Osteoblast (primary cell): Measurements from ENCODE around the gene KRTAP9-7. TPM values are rescaled to one million over a fixed set of nuclear protein-coding genes. Genes with fewer than 3 reads are reported as not detected.

ENCODE experiments used
- DNase-seq: peaks from one replicate; pipeline ENCODE4 v3.0.0; 2011; ENCODE audit warnings: low spot score, mixed read lengths; ENCODE audit not compliant: insufficient read length; ENCODE audit errors: missing footprints
- H2AFZ ChIP-seq: 2 replicates; pipeline ENCODE4 v1.6.0; 2011; ENCODE audit warnings: mild to moderate bottlenecking, low read length
- H3K27ac ChIP-seq: 2 replicates; pipeline ENCODE4 v1.5.1; 2011; ENCODE audit warnings: mild to moderate bottlenecking, low read depth, low read length, moderate library complexity
- H3K27me3 ChIP-seq: 2 replicates; pipeline ENCODE4 v1.6.0; 2012; ENCODE audit warnings: mild to moderate bottlenecking, control low read depth, inconsistent platforms, low read length, moderate library complexity; ENCODE audit not compliant: insufficient read depth
- H3K36me3 ChIP-seq: 2 replicates; pipeline ENCODE4 v1.5.1; 2011; ENCODE audit warnings: mild to moderate bottlenecking, low read length, control low read depth, moderate library complexity; ENCODE audit not compliant: insufficient read depth
- H3K4me1 ChIP-seq: 2 replicates; pipeline ENCODE4 v1.5.1; 2011; ENCODE audit warnings: mild to moderate bottlenecking, low read length, control low read depth, moderate library complexity; ENCODE audit not compliant: insufficient read depth
- H3K4me2 ChIP-seq: 2 replicates; pipeline ENCODE4 v1.6.0; 2011; ENCODE audit warnings: mild to moderate bottlenecking, low read length; ENCODE audit not compliant: insufficient read depth
- H3K4me3 ChIP-seq: fragments of 200-600 bp; sonication (generic); 3 replicates; pipeline ENCODE4 v1.5.1; 2012; ENCODE audit warnings: mild to moderate bottlenecking, low read length, inconsistent platforms; ENCODE audit not compliant: insufficient read depth
- H3K79me2 ChIP-seq: 2 replicates; pipeline ENCODE4 v1.6.0; 2012; ENCODE audit warnings: mild to moderate bottlenecking, low read length, control low read depth, inconsistent platforms; ENCODE audit not compliant: insufficient read depth
- H3K9me3 ChIP-seq: 2 replicates; pipeline ENCODE4 v1.5.1; 2011; ENCODE audit warnings: low read depth, low read length, control low read depth
- H4K20me1 ChIP-seq: 2 replicates; pipeline ENCODE4 v1.6.0; 2012; ENCODE audit warnings: mild to moderate bottlenecking, low read length, control low read depth; ENCODE audit not compliant: insufficient read depth
- CTCF ChIP-seq: IDR thresholded peaks from 2 replicates; pipeline ENCODE4 v1.5.1; 2011; ENCODE audit warnings: mild to moderate bottlenecking, low read depth, low read length, moderate library complexity; ENCODE audit errors: extremely low read depth
- total RNA-seq: library from RNA; depleted of rRNA; stranded (reverse); fragments of >200 nt; gene quantifications from 2 replicates; pipeline ENCODE4 v1.2.3, GENCODE V29; 2012

The KRTAP9-7 gene
- total RNA-seq, 1 donor: not detected

GRCh38 chr17:41296846-41297245 lies 21.3 kb downstream of the KRTAP9-7 start:
- H4K20me1 ChIP-seq: no peaks in the 10 kb centered on the region
- H2AFZ ChIP-seq: no peak overlapping the region
- no peaks in the 10 kb centered on the region for H3K27me3 ChIP-seq
- TF ChIP-seq CTCF: no peak
- no peaks in the 10 kb centered on the region for H3K79me2 ChIP-seq
- H3K9me3 ChIP-seq: no peaks in the 10 kb centered on the region
- no peak overlapping the region for H3K27ac ChIP-seq
- H3K4me2 ChIP-seq: no peak overlapping the region
- no peaks in the 10 kb centered on the region for H3K36me3 ChIP-seq
- no peak overlapping the region for H3K4me3 ChIP-seq
- DNase-seq: no peak
- H3K4me1 ChIP-seq: no peaks in the 10 kb centered on the region

GRCh38 chr17:41298458-41299135 lies 23.1 kb downstream of the KRTAP9-7 start:
- Histone ChIP-seq H3K4me2 (no peak overlapping the region), H3K36me3 (no peaks in the 10 kb centered on the region), H3K79me2 (no peaks in the 10 kb centered on the region), H3K27me3 (no peaks in the 10 kb centered on the region), H4K20me1 (no peaks in the 10 kb centered on the region), H2AFZ (no peak overlapping the region), H3K4me3 (no peak overlapping the region), H3K9me3 (no peaks in the 10 kb centered on the region), H3K4me1 (no peaks in the 10 kb centered on the region), H3K27ac (no peak overlapping the region)
- DNase-seq: no peak
- TF ChIP-seq CTCF: no peak

GRCh38 chr17:41301204-41301790 lies 25.8 kb downstream of the KRTAP9-7 start:
- Histone ChIP-seq H3K4me1 (no peaks in the 10 kb centered on the region), H3K27ac (no peak overlapping the region), H3K36me3 (no peaks in the 10 kb centered on the region), H3K79me2 (no peaks in the 10 kb centered on the region), H4K20me1 (no peaks in the 10 kb centered on the region), H3K27me3 (no peaks in the 10 kb centered on the region), H2AFZ (no peak overlapping the region), H3K4me3 (no peak overlapping the region), H3K9me3 (no peaks in the 10 kb centered on the region), H3K4me2 (no peak overlapping the region)
- no peak for TF ChIP-seq CTCF
- no peak for DNase-seq

- Histone ChIP-seq H3K4me2 (no peak within 1 kb of the TSS), H3K79me2 (no peaks in the 10 kb centered on the region), H3K27me3 (no peaks in the 10 kb centered on the region), H3K4me3 (no peak within 1 kb of the TSS), H3K4me1 (peaks cover 2% of the 10 kb centered on the region), H4K20me1 (no peaks in the 10 kb centered on the region), H3K36me3 (no peaks in the 10 kb centered on the region), H3K27ac (no peak within 1 kb of the TSS), H2AFZ (peak within 1 kb of the TSS; percentile 21), H3K9me3 (no peaks in the 10 kb centered on the region)
- DNase-seq: no peak
- no peak for TF ChIP-seq CTCF
Observed at GRCh38 chr17:41301916-41302901, 26.7 kb downstream of the KRTAP9-7 start, which contains the start of gene KRTAP29-1. KRTAP29-1 (minus strand) TSS chr17:41302851; CDS start chr17:41302851, 0 bp downstream.
